GM12874 (cell line): ENCODE measurements around the gene EEF2.

ENCODE experiments used
- CTCF ChIP-seq: IDR thresholded peaks from 2 replicates; pipeline ENCODE4 v1.5.1; 2011; ENCODE audit warnings: low read depth, mild to moderate bottlenecking, control low read depth, low read length, moderate library complexity; ENCODE audit not compliant: insufficient read depth

EEF2 gene

GRCh38 chr19:3979674-3980352 is 5.5 kb downstream of the EEF2 start:
- TF ChIP-seq CTCF = no peak

GRCh38 chr19:3979289-3979673 is 6.0 kb downstream of the EEF2 start:
- no peak for TF ChIP-seq CTCF

GRCh38 chr19:3978145-3978544 is 7.1 kb downstream of the EEF2 start:
- no peak for TF ChIP-seq CTCF

GRCh38 chr19:3977242-3978143 is 7.8 kb downstream of the EEF2 start:
- 0 out of 2 replicates have a peak, but pooled peaks have one; percentile 3 for TF ChIP-seq CTCF

- no peak for TF ChIP-seq CTCF
These were observed 8.6 kb downstream of the EEF2 start for GRCh38 chr19:3976495-3977241.

- no peak for TF ChIP-seq CTCF
These were observed 9.6 kb downstream of the EEF2 start for GRCh38 chr19:3975637-3976087.

GRCh38 chr19:3975144-3975543 is 10.1 kb downstream of the EEF2 start:
- TF ChIP-seq CTCF = no peak
